Urinary bladder (tissue), 4 donors: Measurements from ENCODE around the gene HHLA2. TPM values are rescaled to one million over a fixed set of nuclear protein-coding genes. Genes with fewer than 3 reads are reported as not detected.

Experiments
- DNase-seq: peaks from one replicate; pipeline ENCODE4 v3.0.0-alpha.2; 2015; ENCODE audit errors: extremely low spot score
- H3K27ac ChIP-seq: one replicate; pipeline ENCODE4 v1.5.1; 2013; ENCODE audit warnings: low read depth, mild to moderate bottlenecking, moderate library complexity
- H3K36me3 ChIP-seq: one replicate; pipeline ENCODE4 v1.6.1; 2013; ENCODE audit warnings: mild to moderate bottlenecking, moderate library complexity; ENCODE audit not compliant: insufficient read depth
- H3K4me1 ChIP-seq: one replicate; pipeline ENCODE4 v1.6.1; 2013; ENCODE audit warnings: mild to moderate bottlenecking, moderate library complexity; ENCODE audit not compliant: insufficient read depth
- H3K4me3 ChIP-seq: one replicate; pipeline ENCODE4 v1.5.1; 2013; ENCODE audit warnings: low read depth, low read length
- WGBS: extraction: QIAGEN DNeasy Blood & Tissue Kit; methylation state at CpG from one replicate; pipeline ENCODE4 v1.1.7; 2013; 5-methylcytosine and 5-hydroxymethylcytosine counted together
- polyA plus RNA-seq: library from polyadenylated mRNA; stranded (reverse); fragments of 200-250 nt; gene quantifications from one replicate; pipeline ENCODE4 v1.2.3, GENCODE V29; 2013
- total RNA-seq: library from RNA; depleted of rRNA; stranded (reverse); fragments of >200 nt; gene quantifications from one replicate; pipeline ENCODE4 v1.2.3, GENCODE V29; 2014
- donor health status: healthy with polysubstance abuse.
- donor health status: healthy.

HHLA2 gene
- total and polyA plus RNA-seq, 2 donors: not detected

GRCh38 chr3:108401836-108402235 is 105.5 kb downstream of the HHLA2 start:
- 92% methylated on average over 2 of the region's 2 CpGs for WGBS
- Histone ChIP-seq H3K4me3 (no peak overlapping the region), H3K36me3 (no peaks in the 10 kb centered on the region), H3K27ac (no peak overlapping the region), H3K4me1 (no peaks in the 10 kb centered on the region)
- DNase-seq: no peak

- Histone ChIP-seq H3K4me1 (no peaks in the 10 kb centered on the region), H3K27ac (no peak overlapping the region), H3K4me3 (no peak overlapping the region), H3K36me3 (no peaks in the 10 kb centered on the region)
- 57% methylated on average over 1 of the region's 1 CpG for WGBS
- DNase-seq: no peak
These were observed 106.8 kb downstream of the HHLA2 start for GRCh38 chr3:108403198-108403597.

- no peak overlapping the region for H3K27ac ChIP-seq
- DNase-seq: no peak
- H3K4me3 ChIP-seq: no peak overlapping the region
- WGBS: 53% methylated on average over 4 of the region's 4 CpGs
- H3K4me1 ChIP-seq: no peaks in the 10 kb centered on the region
- no peaks in the 10 kb centered on the region for H3K36me3 ChIP-seq
These were observed 107.5 kb downstream of the HHLA2 start for GRCh38 chr3:108403686-108404345.

DNA sequence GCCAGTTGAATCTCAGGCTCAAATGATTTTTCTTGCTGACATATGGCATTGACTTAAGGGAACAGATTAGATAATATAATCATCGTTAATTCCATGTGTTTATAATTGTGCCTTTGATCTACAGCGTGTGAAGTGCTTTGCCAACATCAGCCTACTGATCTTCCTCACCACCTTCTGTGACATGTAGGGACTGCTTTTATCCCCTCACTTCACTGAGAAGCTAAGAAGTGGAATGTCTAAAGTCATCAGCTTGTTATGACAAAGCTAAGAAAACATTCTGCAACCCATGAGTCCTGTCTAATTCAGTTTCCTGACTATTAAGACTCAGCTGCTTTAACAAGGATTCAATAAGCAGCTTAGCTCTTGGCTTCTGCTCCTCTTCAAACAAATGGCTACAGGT is 108.0 kb downstream of the HHLA2 start:
- DNase-seq: no peak
- H3K4me1 ChIP-seq: no peaks in the 10 kb centered on the region
- H3K27ac ChIP-seq: no peak overlapping the region
- H3K4me3 ChIP-seq: no peak overlapping the region
- 30% methylated on average over 2 of the region's 2 CpGs for WGBS
- no peaks in the 10 kb centered on the region for H3K36me3 ChIP-seq

- no peak overlapping the region for H3K27ac ChIP-seq
- WGBS: 83% methylated on average over 3 of the region's 3 CpGs
- H3K36me3 ChIP-seq: no peaks in the 10 kb centered on the region
- H3K4me3 ChIP-seq: no peak overlapping the region
- no peaks in the 10 kb centered on the region for H3K4me1 ChIP-seq
- no peak for DNase-seq
These were observed 109.8 kb downstream of the HHLA2 start for GRCh38 chr3:108406063-108406660.

- no peaks in the 10 kb centered on the region for H3K4me1 ChIP-seq
- H3K36me3 ChIP-seq: no peaks in the 10 kb centered on the region
- H3K4me3 ChIP-seq: no peak overlapping the region
- H3K27ac ChIP-seq: no peak overlapping the region
- peak; percentile 32 for DNase-seq
- 36% methylated on average over 7 of the region's 7 CpGs for WGBS
These were observed 110.4 kb downstream of the HHLA2 start for GRCh38 chr3:108406661-108407206.

DNA sequence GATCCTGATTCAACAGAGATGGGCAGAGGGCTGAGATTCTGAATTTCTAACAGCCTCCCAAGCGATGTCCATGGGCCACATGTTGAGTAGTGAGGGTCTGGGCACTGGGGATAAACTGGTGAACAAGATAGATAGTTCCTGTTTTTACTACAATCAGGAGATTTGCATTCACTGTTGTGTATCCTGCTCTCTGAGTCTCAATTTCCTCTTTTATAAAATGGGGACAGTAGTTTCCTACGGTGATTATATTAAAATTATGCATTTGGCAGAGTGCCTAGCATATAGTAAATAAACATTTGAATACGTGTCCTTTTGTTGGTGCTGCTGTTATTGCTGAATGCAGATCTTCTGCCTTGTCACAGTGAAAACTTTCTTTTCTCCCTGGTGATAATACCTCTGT is 111.5 kb downstream of the HHLA2 start:
- WGBS: 53% methylated on average over 3 of the region's 3 CpGs
- no peak overlapping the region for H3K27ac ChIP-seq

DNA sequence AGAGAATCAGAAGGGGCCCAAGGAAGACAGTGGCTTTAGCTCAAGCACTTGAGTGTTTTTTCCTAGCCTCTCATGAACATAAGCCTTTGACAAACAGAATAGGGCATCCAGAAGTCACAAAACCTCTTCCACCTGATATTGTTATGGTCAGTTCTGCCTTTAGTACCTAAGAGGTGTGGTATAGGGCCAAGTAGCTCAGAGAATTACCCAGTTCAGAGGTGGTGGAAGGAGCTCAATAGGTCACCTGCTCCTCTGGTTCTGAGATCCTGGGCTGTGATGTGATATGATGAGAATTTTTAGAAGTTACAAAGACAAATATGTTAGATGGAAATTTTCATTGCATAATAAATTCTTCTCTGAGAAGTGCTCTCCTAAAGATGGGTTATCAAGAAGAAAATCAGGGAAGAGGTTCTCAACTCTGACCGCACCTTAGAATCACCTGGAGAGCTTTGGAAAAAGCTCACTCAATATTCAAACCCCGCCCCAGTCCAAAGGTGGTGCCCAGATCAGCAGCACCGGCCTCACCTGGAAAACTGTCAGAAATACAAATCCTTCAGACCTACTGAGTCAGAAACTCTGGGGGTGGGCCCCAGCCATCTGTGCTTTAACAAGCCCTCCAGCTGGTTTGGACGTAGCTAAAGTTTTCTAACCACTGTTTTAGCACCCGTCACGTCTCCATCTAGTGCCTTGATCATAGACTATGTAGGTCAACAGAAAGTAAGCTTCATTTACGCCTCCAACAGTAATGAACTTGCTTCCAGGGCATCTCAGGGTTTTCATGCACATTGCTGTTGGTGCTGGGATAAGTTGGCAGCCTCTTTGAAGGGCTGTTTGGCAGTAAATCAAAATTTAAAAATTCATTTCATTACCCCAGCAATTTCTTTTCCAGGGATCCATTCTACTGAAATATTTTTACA is 112.8 kb downstream of the HHLA2 start:
- Histone ChIP-seq H3K27ac (no peak overlapping the region), H3K4me3 (no peak overlapping the region), H3K4me1 (no peaks in the 10 kb centered on the region), H3K36me3 (no peaks in the 10 kb centered on the region)
- DNase-seq: no peak
- WGBS: 91% methylated on average over 7 of the region's 7 CpGs

More for the DNA sequence above, 111.5 kb downstream of the HHLA2 start:
- Histone ChIP-seq H3K4me1 (no peaks in the 10 kb centered on the region), H3K4me3 (no peak overlapping the region), H3K36me3 (no peaks in the 10 kb centered on the region)
- no peak for DNase-seq

DNA sequence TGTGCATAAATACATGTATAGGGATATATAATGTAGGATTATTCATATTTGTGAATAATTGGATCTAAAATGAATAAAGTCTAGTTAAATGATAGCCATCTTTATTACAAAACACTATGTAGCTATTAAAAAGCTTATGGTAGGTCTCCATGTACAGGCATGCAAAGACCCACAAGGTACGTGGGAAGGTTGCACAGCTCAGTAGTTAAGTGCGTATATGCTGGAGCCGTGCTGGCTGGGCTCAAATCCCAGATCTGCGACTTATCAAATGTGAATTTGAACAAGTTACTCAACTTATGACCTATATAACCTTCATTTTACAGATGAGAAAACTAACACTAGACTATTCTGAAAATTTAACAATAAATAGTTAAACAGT is 113.4 kb downstream of the HHLA2 start:
- no peaks in the 10 kb centered on the region for H3K36me3 ChIP-seq
- DNase-seq: no peak
- no peak overlapping the region for H3K27ac ChIP-seq
- 84% methylated on average over 4 of the region's 4 CpGs for WGBS
- H3K4me1 ChIP-seq: no peaks in the 10 kb centered on the region
- H3K4me3 ChIP-seq: no peak overlapping the region

DNA sequence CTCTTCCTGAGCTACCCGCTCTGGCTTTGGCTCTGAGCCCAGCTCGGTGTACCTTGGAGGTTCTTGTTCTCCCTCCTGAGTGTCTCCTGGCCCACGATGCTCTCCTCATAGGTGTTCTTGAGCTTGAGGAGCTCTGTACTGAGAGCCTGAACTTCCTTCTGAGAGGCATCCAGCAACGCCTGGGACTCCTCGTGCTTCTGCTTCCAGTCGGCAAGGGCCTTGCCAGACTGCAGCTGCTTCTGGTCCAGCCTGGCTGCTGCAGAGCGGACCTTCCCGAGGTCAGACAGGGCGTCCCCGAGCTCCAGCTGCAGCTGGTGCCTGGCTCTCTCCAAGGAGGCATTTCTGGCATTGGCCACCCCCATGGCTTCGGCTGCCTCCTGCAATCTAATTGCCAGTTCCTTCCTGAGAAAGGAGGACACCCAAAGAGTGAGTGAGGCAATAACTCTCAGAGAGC is 114.2 kb downstream of the HHLA2 start:
- 92% methylated on average over 11 of the region's 11 CpGs for WGBS
- Histone ChIP-seq H3K27ac (no peak overlapping the region), H3K36me3 (no peaks in the 10 kb centered on the region), H3K4me3 (no peak overlapping the region), H3K4me1 (no peaks in the 10 kb centered on the region)
- DNase-seq: no peak

DNA sequence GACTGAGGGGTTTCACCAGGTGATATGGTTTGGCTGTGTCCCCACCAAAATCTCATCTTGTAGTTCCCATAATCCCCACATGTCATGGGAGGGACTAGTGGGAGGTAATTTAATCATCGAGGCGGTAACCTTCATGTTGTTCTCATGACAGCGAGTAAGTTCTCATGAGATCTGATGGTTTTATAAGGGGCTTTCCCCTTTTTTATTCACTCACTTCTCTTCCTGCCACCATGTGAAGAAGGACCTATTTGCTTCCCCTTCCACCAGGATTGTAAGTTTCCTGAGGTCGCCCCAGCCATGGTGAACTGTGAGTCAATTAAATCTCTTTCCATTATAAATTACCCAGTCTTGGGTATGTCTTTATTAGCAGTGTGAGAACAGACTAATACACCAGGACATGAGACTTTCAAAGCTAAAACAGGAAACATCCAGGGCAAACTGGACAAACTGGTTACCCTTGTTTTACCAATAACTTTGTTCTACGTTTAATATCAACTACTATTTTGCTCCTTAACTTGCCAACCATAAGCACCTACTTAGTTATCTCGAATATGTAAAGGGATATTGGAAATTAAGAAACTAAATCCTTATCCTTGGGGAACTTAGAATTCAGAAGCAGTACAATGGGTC is 115.9 kb downstream of the HHLA2 start:
- no peak for DNase-seq
- H3K27ac ChIP-seq: no peak overlapping the region

GRCh38 chr3:108414007-108414406 is 117.7 kb downstream of the HHLA2 start:
- Histone ChIP-seq H3K36me3 (no peaks in the 10 kb centered on the region), H3K4me3 (no peak overlapping the region), H3K27ac (no peak overlapping the region), H3K4me1 (no peaks in the 10 kb centered on the region)
- DNase-seq: no peak
- WGBS: 87% methylated on average over 5 of the region's 5 CpGs

More for the DNA sequence above, 115.9 kb downstream of the HHLA2 start:
- H3K36me3 ChIP-seq: no peaks in the 10 kb centered on the region
- WGBS: 90% methylated on average over 6 of the region's 6 CpGs
- no peak overlapping the region for H3K4me3 ChIP-seq
- no peaks in the 10 kb centered on the region for H3K4me1 ChIP-seq

- Histone ChIP-seq H3K4me3 (no peak overlapping the region), H3K36me3 (no peaks in the 10 kb centered on the region), H3K27ac (no peak overlapping the region), H3K4me1 (no peaks in the 10 kb centered on the region)
- DNase-seq: no peak
- 47% methylated on average over 3 of the region's 3 CpGs for WGBS
These were observed 119.3 kb downstream of the HHLA2 start for GRCh38 chr3:108415661-108416060.
